KMS-11 (cell line): ENCODE results near the gene TENM3.

Experiments
- H2AFZ ChIP-seq: fragments of 200-600 bp; sonication (generic); 2 replicates; pipeline ENCODE4 v1.6.1; 2016; ENCODE audit warnings: antibody characterized with exemption, mixed run types, low read depth
- H3K27ac ChIP-seq: fragments of 200-600 bp; sonication (generic); 2 replicates; pipeline ENCODE4 v1.6.1; 2016; ENCODE audit warnings: mild to moderate bottlenecking, mixed run types
- H3K27me3 ChIP-seq: fragments of 200-600 bp; sonication (generic); 2 replicates; pipeline ENCODE4 v1.6.1; 2017; ENCODE audit warnings: mild to moderate bottlenecking, low read depth, mixed run types, moderate library complexity; ENCODE audit not compliant: insufficient read depth
- H3K36me3 ChIP-seq: fragments of 200-600 bp; sonication (generic); 2 replicates; pipeline ENCODE4 v1.6.1; 2017; ENCODE audit warnings: mild to moderate bottlenecking, mixed run types; ENCODE audit not compliant: insufficient read depth
- H3K4me1 ChIP-seq: fragments of 200-600 bp; sonication (generic); 2 replicates; pipeline ENCODE4 v1.6.1; 2016; ENCODE audit warnings: mild to moderate bottlenecking, low read depth, mixed run types; ENCODE audit not compliant: poor library complexity, severe bottlenecking
- H3K4me2 ChIP-seq: fragments of 200-600 bp; sonication (generic); 2 replicates; pipeline ENCODE4 v1.7.0; 2016; ENCODE audit warnings: mild to moderate bottlenecking, mixed run types
- H3K4me3 ChIP-seq: fragments of 200-600 bp; sonication (generic); IDR thresholded peaks from 2 replicates; pipeline ENCODE4 v1.6.1; 2017; ENCODE audit warnings: low read depth, low read length, mixed read lengths; ENCODE audit not compliant: insufficient read depth
- H3K79me2 ChIP-seq: fragments of 200-600 bp; sonication (generic); 2 replicates; pipeline ENCODE4 v1.6.1; 2016; ENCODE audit warnings: low read depth, mixed run types; ENCODE audit not compliant: insufficient read depth
- H3K9ac ChIP-seq: fragments of 200-600 bp; sonication (generic); 2 replicates; pipeline ENCODE4 v1.6.1; 2016; ENCODE audit warnings: mild to moderate bottlenecking, mixed run types
- H4K20me1 ChIP-seq: fragments of 200-600 bp; sonication (generic); 2 replicates; pipeline ENCODE4 v1.6.1; 2016; ENCODE audit warnings: mild to moderate bottlenecking, mixed run types; ENCODE audit not compliant: insufficient read depth
- CTCF ChIP-seq: fragments of 200-600 bp; sonication (generic); conservative IDR thresholded peaks from 2 replicates; pipeline ENCODE4 v1.6.1; 2017; ENCODE audit warnings: low read depth, mild to moderate bottlenecking, antibody characterized with exemption, low read length, moderate library complexity, mixed read lengths

TENM3 gene

GRCh38 chr4:182338746-182339145 is 95.5 kb downstream of the TENM3 start:
- H3K4me1 ChIP-seq = no peaks in the 10 kb centered on the region
- no peak overlapping the region for H3K4me3 ChIP-seq
- no peak overlapping the region for H3K9ac ChIP-seq
- H3K79me2 ChIP-seq = no peaks in the 10 kb centered on the region
- no peaks in the 10 kb centered on the region for H4K20me1 ChIP-seq
- no peak for TF ChIP-seq CTCF
- H3K27me3 ChIP-seq = no peaks in the 10 kb centered on the region
- no peak overlapping the region for H2AFZ ChIP-seq
- no peak overlapping the region for H3K27ac ChIP-seq
- no peak overlapping the region for H3K4me2 ChIP-seq
- H3K36me3 ChIP-seq = no peaks in the 10 kb centered on the region

GRCh38 chr4:182339221-182339641 is 96.0 kb downstream of the TENM3 start:
- Histone ChIP-seq H3K27me3 (no peaks in the 10 kb centered on the region), H3K79me2 (no peaks in the 10 kb centered on the region), H3K4me3 (no peak overlapping the region), H2AFZ (no peak overlapping the region), H3K4me1 (no peaks in the 10 kb centered on the region), H3K27ac (no peak overlapping the region), H3K36me3 (no peaks in the 10 kb centered on the region), H3K9ac (no peak overlapping the region), H4K20me1 (no peaks in the 10 kb centered on the region), H3K4me2 (no peak overlapping the region)
- TF ChIP-seq CTCF = no peak

- no peak for TF ChIP-seq CTCF
- Histone ChIP-seq H3K4me1 (no peaks in the 10 kb centered on the region), H2AFZ (no peak overlapping the region), H3K27ac (no peak overlapping the region), H3K9ac (no peak overlapping the region), H3K27me3 (no peaks in the 10 kb centered on the region), H3K36me3 (no peaks in the 10 kb centered on the region), H3K4me2 (no peak overlapping the region), H3K4me3 (no peak overlapping the region), H3K79me2 (no peaks in the 10 kb centered on the region), H4K20me1 (no peaks in the 10 kb centered on the region)
Measured at GRCh38 chr4:182343453-182343852, 100.3 kb downstream of the TENM3 start.

GRCh38 chr4:182344968-182345367 is 101.8 kb downstream of the TENM3 start:
- no peaks in the 10 kb centered on the region for H3K27me3 ChIP-seq
- H3K36me3 ChIP-seq = no peaks in the 10 kb centered on the region
- H3K9ac ChIP-seq = no peak overlapping the region
- H3K79me2 ChIP-seq = no peaks in the 10 kb centered on the region
- H4K20me1 ChIP-seq = no peaks in the 10 kb centered on the region
- no peak overlapping the region for H2AFZ ChIP-seq
- H3K4me2 ChIP-seq = no peak overlapping the region
- H3K4me1 ChIP-seq = no peaks in the 10 kb centered on the region
- no peak overlapping the region for H3K27ac ChIP-seq
- TF ChIP-seq CTCF = no peak
- H3K4me3 ChIP-seq = no peak overlapping the region

GRCh38 chr4:182346250-182346649 is 103.0 kb downstream of the TENM3 start:
- no peak overlapping the region for H3K4me3 ChIP-seq
- no peaks in the 10 kb centered on the region for H3K79me2 ChIP-seq
- H4K20me1 ChIP-seq = no peaks in the 10 kb centered on the region
- no peaks in the 10 kb centered on the region for H3K4me1 ChIP-seq
- H2AFZ ChIP-seq = no peak overlapping the region
- no peak overlapping the region for H3K27ac ChIP-seq
- H3K9ac ChIP-seq = no peak overlapping the region
- H3K27me3 ChIP-seq = no peaks in the 10 kb centered on the region
- no peak overlapping the region for H3K4me2 ChIP-seq
- H3K36me3 ChIP-seq = no peaks in the 10 kb centered on the region
- no peak for TF ChIP-seq CTCF
